CD4-positive, alpha-beta T cell treated with Interleukin-4 for 4 hours (primary cell): ENCODE data around the gene TMEM79.
"Not testable (repeated sequence)": the region's sequence is repeated elsewhere in the genome, so short reads cannot be mapped to it uniquely, and the experiment has no call there.

ENCODE experiments used
- DNase-seq: peaks from one replicate; pipeline ENCODE4 v3.0.0-alpha.2; 2020

TMEM79 gene

DNA sequence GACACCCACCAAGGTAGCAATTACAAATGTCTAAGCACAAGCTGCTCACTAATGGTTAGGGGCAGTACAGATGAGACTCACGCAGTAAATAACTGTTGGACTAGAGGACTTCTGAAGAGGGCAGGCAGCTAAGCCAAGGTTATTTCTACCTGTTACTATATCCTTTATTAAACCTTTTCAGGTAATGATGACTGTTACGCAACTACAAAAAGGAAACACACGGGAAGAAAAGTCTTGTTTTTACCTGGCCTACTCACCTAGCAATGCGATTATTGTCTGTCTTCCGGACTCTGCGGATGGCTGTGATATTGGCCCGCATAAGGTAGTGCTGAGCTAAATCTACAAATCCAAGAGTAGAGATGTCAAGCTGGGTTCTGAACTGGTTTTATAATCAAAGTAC lies 32.8 kb downstream of the TMEM79 start:
- no peak for DNase-seq

DNA sequence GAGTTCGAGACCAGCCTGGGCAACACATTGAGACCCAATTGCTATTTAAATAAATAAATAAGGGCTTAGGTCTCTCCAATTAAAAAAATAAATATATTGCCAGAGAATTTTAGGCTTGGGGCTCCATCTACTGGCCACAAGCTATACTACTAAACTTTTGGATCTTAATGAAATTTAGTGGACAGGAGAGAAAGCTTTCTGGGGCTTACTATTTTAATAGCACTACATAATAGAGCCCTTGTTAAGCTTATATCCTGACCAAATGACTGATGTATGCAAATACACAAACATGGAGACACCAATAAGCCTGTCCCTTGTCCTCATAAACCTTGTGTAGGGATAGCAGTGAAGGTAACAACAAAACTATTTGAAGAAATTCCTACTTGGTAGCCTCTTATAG lies 35.5 kb downstream of the TMEM79 start:
- peak; percentile 21 for DNase-seq

DNA sequence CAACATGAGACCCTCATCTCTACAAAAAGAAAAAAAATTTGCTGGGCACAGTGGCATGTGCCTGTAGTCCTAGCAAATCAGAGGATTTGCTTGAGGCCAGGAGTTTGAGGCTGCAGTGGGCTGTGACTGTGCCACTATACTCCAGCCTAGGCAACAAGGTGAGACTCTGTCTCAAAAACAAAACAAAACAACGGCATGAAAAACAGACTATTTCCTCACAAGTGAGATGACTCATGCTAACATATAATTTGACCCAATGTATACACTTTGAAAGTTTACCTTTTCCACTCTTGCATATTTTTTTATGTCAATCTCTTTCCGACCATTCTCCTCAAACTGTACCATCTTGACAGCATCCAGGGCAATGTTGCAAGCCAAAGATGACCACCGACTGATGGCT lies 36.4 kb downstream of the TMEM79 start:
- DNase-seq: no peak

DNA sequence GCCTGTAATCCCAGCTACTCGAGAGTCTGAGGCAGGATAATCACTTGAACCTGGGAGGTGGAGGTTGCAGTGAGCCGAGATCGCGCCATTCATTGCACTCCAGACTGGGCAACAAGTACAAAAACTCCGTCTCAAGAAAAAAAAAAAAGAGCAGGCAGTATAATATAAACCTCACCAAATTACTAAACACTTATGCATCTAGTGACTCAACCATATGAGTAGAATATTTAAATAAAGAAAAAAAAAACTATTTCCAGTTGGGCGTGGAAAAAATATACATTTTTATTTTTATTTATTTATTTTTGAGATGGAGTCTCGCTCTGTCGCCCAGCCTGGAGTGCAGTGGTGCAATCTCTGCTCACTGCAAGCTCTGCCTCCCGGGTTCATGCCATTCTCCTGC lies 39.1 kb downstream of the TMEM79 start:
- not testable (repeated sequence) for DNase-seq

DNA sequence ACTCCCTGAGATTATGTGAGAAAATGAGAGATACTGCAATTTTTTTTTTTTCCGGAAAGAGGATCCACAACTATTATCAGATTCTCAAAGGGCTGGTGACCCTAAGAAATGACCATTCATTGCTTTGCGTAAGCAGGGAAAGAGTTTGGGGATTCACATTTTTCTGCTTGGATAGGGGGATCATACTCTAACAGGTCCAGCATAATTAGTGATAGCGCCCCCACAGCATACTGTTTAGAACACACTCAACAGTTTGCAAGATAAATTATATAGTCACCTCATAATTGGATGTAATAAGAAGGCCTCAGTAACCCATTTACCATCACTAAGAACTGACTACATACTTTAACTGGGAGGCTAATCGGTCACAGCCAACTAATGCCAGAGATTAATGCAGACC lies 52.1 kb downstream of the TMEM79 start:
- DNase-seq: no peak

DNA sequence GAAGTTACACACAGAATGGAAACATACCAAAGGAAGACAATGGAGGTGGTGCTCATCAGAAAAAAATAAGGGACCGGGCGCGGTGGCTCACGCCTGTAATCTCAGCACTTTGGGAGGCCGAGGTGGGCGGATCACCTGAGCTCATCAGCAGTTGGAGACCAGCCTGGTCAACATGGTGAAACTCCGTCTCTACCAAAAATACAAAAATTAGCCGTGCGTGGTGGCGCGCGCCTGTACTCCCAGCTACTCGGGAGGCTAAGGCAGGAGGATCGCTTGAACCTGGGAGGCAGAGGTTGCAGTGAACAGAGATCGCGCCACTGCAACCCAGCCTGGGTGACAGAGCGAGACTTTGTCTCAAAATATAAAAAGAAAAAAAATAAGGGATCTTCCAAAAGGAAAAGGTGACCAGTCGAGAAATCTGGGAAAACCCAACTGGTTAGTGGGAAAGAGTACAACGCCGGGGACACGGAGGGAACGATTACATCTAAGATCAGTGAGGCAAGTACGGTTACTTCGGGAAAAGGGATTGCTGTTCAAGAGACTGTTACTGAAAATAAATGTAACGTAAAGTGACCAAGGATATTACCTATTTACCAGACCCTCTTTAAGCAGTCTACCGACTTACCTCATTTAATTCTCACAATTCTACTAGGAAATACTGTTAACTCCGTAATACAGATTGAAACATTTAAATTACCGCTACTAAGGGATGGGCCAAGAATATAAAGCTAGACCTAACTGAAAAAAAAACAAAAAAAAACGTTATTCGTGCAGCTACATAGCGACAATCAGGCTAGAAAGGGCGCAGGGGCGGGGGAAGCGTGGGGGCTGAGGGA lies 53.1 kb downstream of the TMEM79 start:
- DNase-seq: no peak

DNA sequence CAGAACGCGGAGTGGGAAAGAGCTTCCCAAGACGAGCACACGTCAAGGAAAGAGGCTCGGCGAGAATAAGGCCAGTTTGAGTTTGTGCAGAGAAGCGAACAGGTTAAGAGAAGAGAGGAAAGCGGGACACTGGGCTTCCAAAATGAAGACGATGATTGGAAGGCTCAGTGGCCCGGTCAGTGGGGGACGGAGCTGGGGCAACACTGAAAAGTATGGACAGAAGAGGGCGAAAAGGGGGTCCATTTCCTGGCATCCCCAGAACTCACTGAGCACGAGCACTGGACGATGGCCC lies 53.7 kb downstream of the TMEM79 start:
- no peak for DNase-seq

DNA sequence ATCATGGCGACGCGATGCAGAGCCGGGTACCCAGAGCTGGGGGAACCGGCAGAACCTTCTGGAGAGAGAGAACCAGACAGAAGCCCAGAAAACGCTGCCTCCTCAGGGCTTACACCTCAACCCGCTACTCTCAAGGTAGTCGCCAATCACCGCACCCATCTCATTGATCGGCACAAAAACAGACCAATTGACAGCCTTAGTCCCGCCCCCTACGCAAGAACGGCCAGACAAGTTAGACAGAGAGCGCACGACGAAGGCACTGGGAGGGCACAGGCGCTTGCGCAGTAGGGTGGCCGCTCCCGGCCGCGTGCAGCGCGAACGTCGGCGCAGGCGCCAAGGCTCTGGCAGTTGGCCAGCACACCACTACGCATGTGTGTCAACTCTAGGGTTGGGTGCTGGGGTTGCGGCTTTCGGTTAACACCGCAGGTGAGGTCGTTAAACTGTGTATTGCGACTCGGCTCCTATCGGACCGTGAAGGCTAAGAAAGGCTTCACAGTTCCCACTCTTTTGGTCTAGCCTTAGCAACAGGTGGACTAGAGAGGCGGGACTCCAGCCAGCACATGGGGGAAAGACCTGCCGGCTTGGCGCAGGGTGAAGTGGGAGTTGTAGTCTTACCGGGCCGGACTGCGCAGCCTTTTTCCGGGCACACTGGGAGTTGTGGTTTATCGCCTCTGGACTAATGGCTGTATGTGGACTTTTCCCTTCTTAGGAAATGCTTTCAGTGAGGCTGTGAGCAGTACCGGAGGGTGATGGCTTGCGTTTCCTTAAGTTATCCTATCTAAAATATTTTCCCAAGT lies 54.3 kb downstream of the TMEM79 start, which contains the start of the genes CCT3 and TSACC:
CCT3 (minus strand) TSS at position 113 of the 797 bp plus-strand sequence; CDS start at position 5, 108 bp downstream.
TSACC (plus strand) TSS at position 347 of the 797 bp plus-strand sequence. CDS start 1,232 bp downstream, outside the sequence.
- DNase-seq: peak; percentile 100
